SK-N-SH (cell line): ENCODE results near the gene CPT1C.

ENCODE experiments used
- EP300 ChIP-seq, 2 experiments: IDR thresholded peaks; 2 replicates each; pipeline versions ENCODE4 v1.4.0 to v1.6.1; 2012; ENCODE audit warnings: borderline replicate concordance in 1 of 2, low read depth in 1 of 2, low read length in 1 of 2
- MEF2A ChIP-seq: IDR thresholded peaks from 2 replicates; pipeline ENCODE4 v1.4.0; 2012; ENCODE audit warnings: low read depth, borderline replicate concordance
- MXI1 ChIP-seq: IDR thresholded peaks from 2 replicates; pipeline ENCODE4 v1.6.1; 2012; ENCODE audit warnings: mild to moderate bottlenecking, low read depth, low read length, improper control_type of control experiment
- POLR2AphosphoS5 ChIP-seq: IDR thresholded peaks from 2 replicates; pipeline ENCODE4 v1.6.1; 2012; ENCODE audit warnings: low read depth, low read length
- TAF1 ChIP-seq: IDR thresholded peaks from 2 replicates; pipeline ENCODE4 v1.6.1; 2012; ENCODE audit warnings: low read depth, mild to moderate bottlenecking, low read length, moderate library complexity, borderline replicate concordance
- USF1 ChIP-seq: IDR thresholded peaks from 2 replicates; pipeline ENCODE4 v1.4.0; 2012; ENCODE audit warnings: low read depth, borderline replicate concordance
- ZBTB33 ChIP-seq: IDR thresholded peaks from 2 replicates; pipeline ENCODE4 v1.4.0; 2012; ENCODE audit warnings: low read depth, borderline replicate concordance
- TF ChIP-seq, protein P1 (sequence below): IDR thresholded peaks from 2 replicates; pipeline ENCODE4 v1.6.1; 2012; ENCODE audit warnings: mild to moderate bottlenecking, low read depth, low read length, moderate library complexity
- TF ChIP-seq, protein P2 (sequence below): IDR thresholded peaks from 2 replicates; pipeline ENCODE4 v1.4.0; 2012; ENCODE audit warnings: low read depth
- TF ChIP-seq, protein P3 (sequence below): fragments of 200-600 bp; sonication (generic); IDR thresholded peaks from 2 replicates; pipeline ENCODE4 v1.6.1; 2017; ENCODE audit warnings: antibody characterized with exemption, mild to moderate bottlenecking, moderate library complexity

DNA sequence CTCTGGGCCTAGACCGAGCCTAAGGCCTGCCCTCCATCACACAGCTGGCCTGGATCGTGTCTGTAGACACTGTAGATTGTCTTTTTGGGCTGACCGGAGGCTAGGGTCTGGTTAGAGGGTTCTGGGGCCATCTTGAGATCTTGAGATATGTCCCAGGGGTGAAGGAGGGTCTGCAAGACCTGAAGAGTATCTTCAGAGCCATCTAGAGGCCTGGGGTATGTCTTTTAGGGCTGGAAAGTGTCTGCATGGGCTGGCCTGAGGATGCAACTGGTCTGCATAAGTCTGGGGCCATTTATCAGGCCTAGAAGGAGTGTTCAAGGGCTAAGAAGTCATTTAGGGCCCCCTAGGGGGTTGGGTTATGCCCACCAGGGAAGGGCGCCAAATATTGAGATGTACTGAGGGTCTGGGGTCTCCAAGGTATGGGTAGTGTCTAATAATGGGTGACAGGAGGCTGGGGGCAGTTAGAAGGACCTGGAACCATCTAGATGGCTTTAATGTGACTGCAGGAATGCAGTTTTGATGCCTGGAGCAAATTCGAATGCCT is 48.4 kb upstream of the CPT1C start:
- TF ChIP-seq USF1 (no peak), EP300 (IDR thresholded peaks at IDR 0.05; ENCODE audit: borderline replicate concordance in 1 of 2, low read depth in 1 of 2, low read length in 1 of 2) (peak in 1 of 2 experiments; percentile 3; a peak in 1 of 4 replicates), MXI1 (no peak), ZBTB33 (no peak), POLR2AphosphoS5 (no peak), MEF2A (no peak), TAF1 (no peak)
- TF ChIP-seq, protein P1, sequence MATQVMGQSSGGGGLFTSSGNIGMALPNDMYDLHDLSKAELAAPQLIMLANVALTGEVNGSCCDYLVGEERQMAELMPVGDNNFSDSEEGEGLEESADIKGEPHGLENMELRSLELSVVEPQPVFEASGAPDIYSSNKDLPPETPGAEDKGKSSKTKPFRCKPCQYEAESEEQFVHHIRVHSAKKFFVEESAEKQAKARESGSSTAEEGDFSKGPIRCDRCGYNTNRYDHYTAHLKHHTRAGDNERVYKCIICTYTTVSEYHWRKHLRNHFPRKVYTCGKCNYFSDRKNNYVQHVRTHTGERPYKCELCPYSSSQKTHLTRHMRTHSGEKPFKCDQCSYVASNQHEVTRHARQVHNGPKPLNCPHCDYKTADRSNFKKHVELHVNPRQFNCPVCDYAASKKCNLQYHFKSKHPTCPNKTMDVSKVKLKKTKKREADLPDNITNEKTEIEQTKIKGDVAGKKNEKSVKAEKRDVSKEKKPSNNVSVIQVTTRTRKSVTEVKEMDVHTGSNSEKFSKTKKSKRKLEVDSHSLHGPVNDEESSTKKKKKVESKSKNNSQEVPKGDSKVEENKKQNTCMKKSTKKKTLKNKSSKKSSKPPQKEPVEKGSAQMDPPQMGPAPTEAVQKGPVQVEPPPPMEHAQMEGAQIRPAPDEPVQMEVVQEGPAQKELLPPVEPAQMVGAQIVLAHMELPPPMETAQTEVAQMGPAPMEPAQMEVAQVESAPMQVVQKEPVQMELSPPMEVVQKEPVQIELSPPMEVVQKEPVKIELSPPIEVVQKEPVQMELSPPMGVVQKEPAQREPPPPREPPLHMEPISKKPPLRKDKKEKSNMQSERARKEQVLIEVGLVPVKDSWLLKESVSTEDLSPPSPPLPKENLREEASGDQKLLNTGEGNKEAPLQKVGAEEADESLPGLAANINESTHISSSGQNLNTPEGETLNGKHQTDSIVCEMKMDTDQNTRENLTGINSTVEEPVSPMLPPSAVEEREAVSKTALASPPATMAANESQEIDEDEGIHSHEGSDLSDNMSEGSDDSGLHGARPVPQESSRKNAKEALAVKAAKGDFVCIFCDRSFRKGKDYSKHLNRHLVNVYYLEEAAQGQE: no peak
- TF ChIP-seq, protein P2, sequence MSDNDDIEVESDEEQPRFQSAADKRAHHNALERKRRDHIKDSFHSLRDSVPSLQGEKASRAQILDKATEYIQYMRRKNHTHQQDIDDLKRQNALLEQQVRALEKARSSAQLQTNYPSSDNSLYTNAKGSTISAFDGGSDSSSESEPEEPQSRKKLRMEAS: no peak
- TF ChIP-seq, protein P3, sequence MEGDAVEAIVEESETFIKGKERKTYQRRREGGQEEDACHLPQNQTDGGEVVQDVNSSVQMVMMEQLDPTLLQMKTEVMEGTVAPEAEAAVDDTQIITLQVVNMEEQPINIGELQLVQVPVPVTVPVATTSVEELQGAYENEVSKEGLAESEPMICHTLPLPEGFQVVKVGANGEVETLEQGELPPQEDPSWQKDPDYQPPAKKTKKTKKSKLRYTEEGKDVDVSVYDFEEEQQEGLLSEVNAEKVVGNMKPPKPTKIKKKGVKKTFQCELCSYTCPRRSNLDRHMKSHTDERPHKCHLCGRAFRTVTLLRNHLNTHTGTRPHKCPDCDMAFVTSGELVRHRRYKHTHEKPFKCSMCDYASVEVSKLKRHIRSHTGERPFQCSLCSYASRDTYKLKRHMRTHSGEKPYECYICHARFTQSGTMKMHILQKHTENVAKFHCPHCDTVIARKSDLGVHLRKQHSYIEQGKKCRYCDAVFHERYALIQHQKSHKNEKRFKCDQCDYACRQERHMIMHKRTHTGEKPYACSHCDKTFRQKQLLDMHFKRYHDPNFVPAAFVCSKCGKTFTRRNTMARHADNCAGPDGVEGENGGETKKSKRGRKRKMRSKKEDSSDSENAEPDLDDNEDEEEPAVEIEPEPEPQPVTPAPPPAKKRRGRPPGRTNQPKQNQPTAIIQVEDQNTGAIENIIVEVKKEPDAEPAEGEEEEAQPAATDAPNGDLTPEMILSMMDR: no peak
